Measurements from ENCODE around the gene NGEF. TPM values are rescaled to one million over a fixed set of nuclear protein-coding genes. Genes with fewer than 3 reads are reported as not detected.

Gene NGEF
- total RNA-seq, 1 donor from 2014 or later, result 0.16 TPM

DNA sequence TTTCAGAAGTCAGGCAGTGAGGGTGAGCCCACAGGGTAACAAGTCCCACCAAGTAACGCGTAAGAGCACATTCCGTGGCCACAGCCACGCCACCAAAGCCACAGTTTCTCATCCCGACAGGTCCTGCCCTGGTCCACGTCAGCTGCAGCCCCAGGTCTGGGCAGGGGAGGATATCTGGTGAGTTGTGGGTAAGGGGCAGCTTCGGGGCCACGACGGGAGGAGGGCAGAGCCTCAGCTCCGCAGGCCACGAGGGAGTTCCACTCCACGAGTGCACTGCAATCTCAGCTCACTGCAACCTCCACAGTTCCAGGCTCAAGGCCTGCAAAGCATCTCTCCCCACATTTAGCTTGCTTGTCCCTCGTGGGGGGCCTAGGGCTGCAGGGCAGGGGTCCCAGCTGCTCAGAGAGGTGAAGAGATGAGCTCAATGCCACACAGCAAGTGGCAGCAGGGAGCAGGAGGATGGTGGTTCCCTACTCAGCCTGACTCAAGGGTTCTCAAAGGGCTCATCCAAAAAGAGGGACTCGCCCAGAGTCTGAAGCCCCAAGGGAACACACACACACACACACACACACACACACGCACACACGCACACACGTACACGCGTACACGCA, 130.4 kb downstream of the NGEF start:
- peaks cover 46% of the 10 kb centered on the region for H3K27me3 ChIP-seq (ENCODE audit: low read depth)
- H3K4me1 ChIP-seq, result no peaks in the 10 kb centered on the region
- TF ChIP-seq, protein P1, sequence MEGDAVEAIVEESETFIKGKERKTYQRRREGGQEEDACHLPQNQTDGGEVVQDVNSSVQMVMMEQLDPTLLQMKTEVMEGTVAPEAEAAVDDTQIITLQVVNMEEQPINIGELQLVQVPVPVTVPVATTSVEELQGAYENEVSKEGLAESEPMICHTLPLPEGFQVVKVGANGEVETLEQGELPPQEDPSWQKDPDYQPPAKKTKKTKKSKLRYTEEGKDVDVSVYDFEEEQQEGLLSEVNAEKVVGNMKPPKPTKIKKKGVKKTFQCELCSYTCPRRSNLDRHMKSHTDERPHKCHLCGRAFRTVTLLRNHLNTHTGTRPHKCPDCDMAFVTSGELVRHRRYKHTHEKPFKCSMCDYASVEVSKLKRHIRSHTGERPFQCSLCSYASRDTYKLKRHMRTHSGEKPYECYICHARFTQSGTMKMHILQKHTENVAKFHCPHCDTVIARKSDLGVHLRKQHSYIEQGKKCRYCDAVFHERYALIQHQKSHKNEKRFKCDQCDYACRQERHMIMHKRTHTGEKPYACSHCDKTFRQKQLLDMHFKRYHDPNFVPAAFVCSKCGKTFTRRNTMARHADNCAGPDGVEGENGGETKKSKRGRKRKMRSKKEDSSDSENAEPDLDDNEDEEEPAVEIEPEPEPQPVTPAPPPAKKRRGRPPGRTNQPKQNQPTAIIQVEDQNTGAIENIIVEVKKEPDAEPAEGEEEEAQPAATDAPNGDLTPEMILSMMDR (IDR thresholded peaks at IDR 0.05; ENCODE audit: borderline replicate concordance), result no peak
- no peaks in the 10 kb centered on the region for H3K9me3 ChIP-seq (replicated peaks)
- intact Hi-C loops (cut with micrococcal nuclease), result no loop called here
- no peak for DNase-seq
- no peak overlapping the region for H3K27ac ChIP-seq (replicated peaks)
- no peak overlapping the region for H3K4me3 ChIP-seq
- no peaks in the 10 kb centered on the region for H3K36me3 ChIP-seq

DNA sequence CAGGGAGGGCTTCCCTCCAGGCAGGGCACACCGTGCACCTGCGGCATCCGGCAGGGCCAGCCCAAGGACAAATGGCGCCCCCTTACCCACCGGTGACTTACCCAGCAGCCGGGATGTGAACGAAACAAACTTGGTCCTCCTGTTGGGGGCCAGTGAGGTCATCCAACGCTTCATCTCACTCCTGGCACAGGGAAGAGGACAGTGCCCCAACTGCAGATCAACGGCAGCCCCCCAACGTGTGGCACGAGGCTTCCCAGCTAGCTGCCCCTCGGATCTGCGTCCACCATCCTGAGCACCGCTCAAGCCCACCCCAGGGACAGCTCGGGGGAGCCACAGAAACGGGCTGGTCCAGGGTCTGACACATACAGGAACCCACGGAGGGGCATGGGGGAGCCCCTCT, 131.0 kb downstream of the NGEF start:
- TF ChIP-seq, protein P1 (IDR thresholded peaks at IDR 0.05; ENCODE audit: borderline replicate concordance), result no peak
- Histone ChIP-seq H3K4me3 (no peak overlapping the region), H3K4me1 (no peaks in the 10 kb centered on the region), H3K36me3 (no peaks in the 10 kb centered on the region), H3K27me3 (ENCODE audit: low read depth) (peaks cover 46% of the 10 kb centered on the region), H3K27ac (replicated peaks) (no peak overlapping the region), H3K9me3 (replicated peaks) (no peaks in the 10 kb centered on the region)
- DNase-seq, result peak; percentile 4
- intact Hi-C loops (cut with micrococcal nuclease), result no loop called here

DNA sequence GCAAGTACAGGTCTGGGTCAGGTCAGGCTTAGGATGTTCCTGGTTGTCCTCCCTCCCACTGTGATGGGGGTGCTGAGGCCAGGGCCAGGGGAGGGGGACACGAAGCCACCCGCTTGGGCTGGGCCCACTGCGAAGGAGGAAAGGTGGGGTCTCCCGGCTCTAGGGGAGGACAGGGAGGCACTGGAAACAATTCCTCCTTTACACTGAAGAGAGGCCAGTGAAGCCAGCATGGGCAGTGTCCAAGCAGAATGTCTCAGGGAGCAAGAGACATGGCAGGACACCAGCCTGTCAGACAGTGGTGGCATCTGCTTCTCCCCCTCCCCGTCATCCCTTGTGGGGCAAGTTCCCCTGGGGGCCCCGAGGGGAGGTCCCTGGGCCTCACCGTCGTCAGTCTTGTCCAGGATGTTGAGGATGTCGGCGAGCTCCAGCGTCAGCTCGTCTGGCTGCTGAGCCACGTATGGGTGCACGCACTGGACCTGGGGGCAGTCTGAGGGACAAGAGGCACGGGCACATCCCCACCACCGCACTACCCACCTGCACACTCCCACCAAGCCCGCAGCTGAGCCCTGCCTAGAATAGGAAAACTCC, 132.2 kb downstream of the NGEF start:
- Histone ChIP-seq H3K36me3 (no peaks in the 10 kb centered on the region), H3K27ac (replicated peaks) (no peak overlapping the region), H3K9me3 (replicated peaks) (no peaks in the 10 kb centered on the region), H3K4me1 (peaks cover 12% of the 10 kb centered on the region), H3K4me3 (no peak overlapping the region), H3K27me3 (ENCODE audit: low read depth) (peaks cover 46% of the 10 kb centered on the region)
- DNase-seq, result no peak
- intact Hi-C loops (cut with micrococcal nuclease), result no loop called here
- TF ChIP-seq, protein P1 (IDR thresholded peaks at IDR 0.05; ENCODE audit: borderline replicate concordance), result no peak

DNA sequence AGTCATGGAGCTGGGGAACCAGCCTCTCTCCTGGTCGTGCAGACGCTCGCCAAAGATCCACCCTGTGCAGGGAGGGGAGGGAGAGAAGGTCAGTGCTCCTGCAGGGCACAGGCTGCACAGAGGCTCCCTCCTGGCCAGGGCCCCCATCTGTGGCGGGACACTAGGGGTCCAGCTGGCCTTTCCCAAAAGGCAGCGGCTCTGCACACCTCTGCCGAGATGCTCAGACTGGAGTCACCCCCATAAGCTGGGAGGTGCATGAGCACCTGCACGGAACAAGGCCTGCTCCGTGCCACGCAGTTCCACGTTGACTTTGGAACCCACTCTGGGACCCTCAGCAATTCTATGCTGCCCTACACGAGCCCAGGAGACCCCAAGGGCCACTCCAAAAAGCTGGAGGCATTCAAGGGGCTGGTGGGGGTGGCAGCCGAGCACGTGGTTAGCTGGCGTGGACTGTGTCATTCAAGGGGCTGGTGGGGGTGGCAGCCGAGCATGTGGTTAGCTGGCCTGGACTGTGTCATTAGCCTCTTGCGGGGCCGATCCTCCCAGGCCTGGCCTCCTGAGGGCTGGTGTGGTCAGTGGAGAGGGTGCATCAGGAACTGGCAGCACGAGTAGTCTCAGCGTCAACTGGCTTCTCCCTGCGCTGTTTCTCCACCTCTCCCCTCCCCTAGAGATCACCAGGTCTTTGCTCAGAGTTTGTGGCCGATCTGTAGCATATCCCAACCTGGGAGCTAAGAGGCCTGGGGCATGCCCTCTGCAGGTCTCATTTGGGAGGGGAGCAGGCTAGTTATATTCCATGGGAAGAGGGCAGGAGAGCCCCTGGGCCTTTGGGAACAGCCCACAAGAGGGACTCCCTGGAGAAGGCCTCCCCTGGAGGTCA, 133.2 kb downstream of the NGEF start:
- Histone ChIP-seq H3K36me3 (no peaks in the 10 kb centered on the region), H3K4me3 (no peak overlapping the region), H3K9me3 (replicated peaks) (no peaks in the 10 kb centered on the region), H3K27me3 (ENCODE audit: low read depth) (peaks cover 46% of the 10 kb centered on the region), H3K4me1 (peaks cover 15% of the 10 kb centered on the region), H3K27ac (replicated peaks) (no peak overlapping the region)
- TF ChIP-seq, protein P1 (IDR thresholded peaks at IDR 0.05; ENCODE audit: borderline replicate concordance), result no peak
- peak; percentile 10 for DNase-seq
- intact Hi-C loops (cut with micrococcal nuclease), result no loop called here

DNA sequence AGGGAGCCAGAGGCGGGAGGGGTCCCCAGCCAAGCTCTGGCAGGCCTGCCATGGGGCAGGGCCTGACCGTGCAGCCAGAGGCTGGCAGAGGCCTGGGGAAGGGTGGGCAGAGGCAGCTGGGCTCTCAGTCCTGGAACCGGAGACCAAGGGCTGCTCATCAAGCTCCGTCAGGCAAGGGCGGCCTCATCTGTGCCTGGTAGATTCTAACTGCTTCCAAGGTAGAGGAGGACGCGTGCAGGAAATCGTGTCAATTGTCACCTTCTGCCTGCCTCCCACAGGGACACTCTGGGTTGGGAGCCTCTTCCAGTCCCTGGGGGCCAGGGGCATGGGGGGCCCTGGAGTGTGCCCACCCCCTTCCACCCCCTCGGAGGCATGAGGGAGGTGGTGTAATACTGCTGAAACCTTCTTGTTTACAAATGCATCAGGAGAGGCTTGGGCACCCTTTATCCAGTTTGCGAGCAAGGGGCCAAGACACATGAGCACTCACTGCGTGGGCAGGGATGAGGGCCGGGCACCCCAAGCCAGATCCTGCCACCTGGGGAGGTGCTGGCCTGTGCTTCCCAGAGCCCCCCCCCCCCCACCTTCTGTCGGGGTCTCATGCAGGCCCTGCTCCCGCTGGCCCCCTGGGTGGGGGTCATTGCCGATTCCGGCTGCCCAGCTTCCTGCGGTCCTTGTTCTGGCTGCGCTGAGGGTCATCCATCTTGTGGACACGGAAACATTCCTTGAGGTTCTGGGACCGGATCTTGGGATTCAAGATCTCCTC, 134.0 kb downstream of the NGEF start:
- Histone ChIP-seq H3K4me3 (no peak overlapping the region), H3K27ac (replicated peaks) (no peak overlapping the region), H3K9me3 (replicated peaks) (no peaks in the 10 kb centered on the region), H3K4me1 (peaks cover 15% of the 10 kb centered on the region), H3K36me3 (no peaks in the 10 kb centered on the region), H3K27me3 (ENCODE audit: low read depth) (peaks cover 44% of the 10 kb centered on the region)
- DNase-seq, result peak; percentile 10
- TF ChIP-seq, protein P1 (IDR thresholded peaks at IDR 0.05; ENCODE audit: borderline replicate concordance), result no peak
- intact Hi-C loops (cut with micrococcal nuclease), result no loop called here

Measured in left ventricle myocardium inferior (tissue), 1 donor.